Mesenchymal stem cell (in vitro differentiated cells and primary cell): Measurements from ENCODE around the gene RUNX1.

ENCODE experiments used
- DNase-seq: peaks from one replicate; pipeline ENCODE4 v3.0.0-alpha.2; 2013
- H2AFZ ChIP-seq: one replicate; pipeline ENCODE4 v1.6.1; 2013; ENCODE audit warnings: low read depth, mild to moderate bottlenecking, control low read depth, inconsistent platforms, low read length, moderate library complexity
- H2AK5ac ChIP-seq: 2 replicates; pipeline ENCODE4 v1.6.1; 2013; ENCODE audit warnings: low read length, moderate library complexity, mild to moderate bottlenecking, inconsistent platforms; ENCODE audit not compliant: severe bottlenecking
- H2BK120ac ChIP-seq: one replicate; pipeline ENCODE4 v1.6.1; 2013; ENCODE audit warnings: low read depth, mild to moderate bottlenecking, inconsistent platforms, low read length, moderate library complexity
- H2BK12ac ChIP-seq, 2 experiments: one replicate each; pipeline ENCODE4 v1.6.1; 2013; ENCODE audit warnings: inconsistent platforms in 2 of 2, low read length in 2 of 2, mild to moderate bottlenecking in 2 of 2, moderate library complexity in 2 of 2, control low read depth in 1 of 2
- H2BK15ac ChIP-seq: one replicate; pipeline ENCODE4 v1.6.1; 2013; ENCODE audit warnings: mild to moderate bottlenecking, low read depth, inconsistent platforms; ENCODE audit not compliant: poor library complexity, severe bottlenecking
- H2BK5ac ChIP-seq: 2 replicates; pipeline ENCODE4 v1.6.1; 2013; ENCODE audit warnings: low read depth, mild to moderate bottlenecking, low read length, control low read depth, inconsistent platforms; ENCODE audit not compliant: poor library complexity, severe bottlenecking
- H3K14ac ChIP-seq, 2 experiments: one replicate each; pipeline ENCODE4 v1.6.1; 2013; ENCODE audit warnings: inconsistent platforms in 2 of 2, low read length in 2 of 2, control low read depth in 1 of 2, mild to moderate bottlenecking in 1 of 2, moderate library complexity in 1 of 2
- H3K18ac ChIP-seq, 2 experiments: one replicate each; pipeline ENCODE4 v1.6.1; 2013; ENCODE audit warnings: inconsistent platforms in 2 of 2, low read length in 2 of 2, control low read depth in 1 of 2, low read depth in 1 of 2, mild to moderate bottlenecking in 1 of 2
- H3K23ac ChIP-seq, 2 experiments: one replicate each; pipeline ENCODE4 v1.6.1; 2013; ENCODE audit warnings: inconsistent platforms in 2 of 2, low read length in 2 of 2, mild to moderate bottlenecking in 2 of 2, moderate library complexity in 2 of 2, control low read depth in 1 of 2
- H3K27ac ChIP-seq: 2 replicates; pipeline ENCODE4 v1.5.1; 2013; ENCODE audit warnings: mild to moderate bottlenecking, moderate library complexity, low read length, control low read depth, inconsistent platforms; ENCODE audit not compliant: poor library complexity, severe bottlenecking
- H3K27me3 ChIP-seq, 2 experiments: 2 replicates each; pipeline versions ENCODE4 v1.6.1 to v1.7.0; 2013; ENCODE audit warnings: low read length in 2 of 2, mild to moderate bottlenecking in 2 of 2, moderate library complexity in 2 of 2, control low read depth in 1 of 2, inconsistent platforms in 1 of 2; ENCODE audit not compliant: control insufficient read depth in 1 of 2, insufficient read depth in 1 of 2
- H3K36me3 ChIP-seq, 2 experiments: 2 replicates each; pipeline versions ENCODE4 v1.6.1 to v1.7.0; 2013; ENCODE audit warnings: low read length in 2 of 2, control low read depth in 1 of 2, inconsistent platforms in 1 of 2, low read depth in 1 of 2, mild to moderate bottlenecking in 1 of 2; ENCODE audit not compliant: insufficient read depth in 2 of 2, control insufficient read depth in 1 of 2
- H3K4ac ChIP-seq, 2 experiments: one replicate each; pipeline ENCODE4 v1.6.1; 2013; ENCODE audit warnings: inconsistent platforms in 2 of 2, low read length in 2 of 2, mild to moderate bottlenecking in 2 of 2, moderate library complexity in 2 of 2, control low read depth in 1 of 2, low read depth in 1 of 2
- H3K4me1 ChIP-seq: 2 replicates; pipeline ENCODE4 v1.6.1; 2013; ENCODE audit warnings: low read depth, low read length, control low read depth; ENCODE audit not compliant: control insufficient read depth, insufficient read depth
- H3K4me2 ChIP-seq: 2 replicates; pipeline ENCODE4 v1.6.1; 2013; ENCODE audit warnings: low read length, mild to moderate bottlenecking, inconsistent platforms; ENCODE audit not compliant: poor library complexity, severe bottlenecking
- H3K4me3 ChIP-seq, 2 experiments: 2 replicates each; pipeline versions ENCODE4 v1.5.1 to v1.7.0; 2013; ENCODE audit warnings: low read length in 2 of 2, mild to moderate bottlenecking in 2 of 2, control low read depth in 1 of 2, low read depth in 1 of 2; ENCODE audit not compliant: insufficient read depth in 1 of 2
- H3K79me1 ChIP-seq: replicated peaks from 2 replicates; pipeline ENCODE4 v1.6.1; 2013; ENCODE audit warnings: mild to moderate bottlenecking, control low read depth, low read length, inconsistent platforms; ENCODE audit not compliant: poor library complexity, severe bottlenecking
- H3K9ac ChIP-seq: 2 replicates; pipeline ENCODE4 v1.7.0; 2013; ENCODE audit warnings: mild to moderate bottlenecking, low read length, moderate library complexity
- H3K9me3 ChIP-seq: 2 replicates; pipeline ENCODE4 v1.7.0; 2013; ENCODE audit warnings: mild to moderate bottlenecking, low read length; ENCODE audit not compliant: control insufficient read depth
- H4K8ac ChIP-seq: one replicate; pipeline ENCODE4 v1.6.1; 2013; ENCODE audit warnings: inconsistent platforms, mild to moderate bottlenecking, low read length, moderate library complexity
- H4K91ac ChIP-seq: one replicate; pipeline ENCODE4 v1.6.1; 2013; ENCODE audit warnings: mild to moderate bottlenecking, low read length, inconsistent platforms
- WGBS: methylation state at CpG from one replicate; pipeline ENCODE4 v1.1.7; 2013; ENCODE audit warnings: mixed read lengths; 5-methylcytosine and 5-hydroxymethylcytosine counted together

The RUNX1 gene

GRCh38 chr21:34852448-34852847, 196.7 kb downstream of the RUNX1 start:
- no peak overlapping the region for H3K4me3 ChIP-seq
- no peak overlapping the region for H4K91ac ChIP-seq
- no peak overlapping the region for H2BK15ac ChIP-seq
- H4K8ac ChIP-seq = no peak overlapping the region
- H2AFZ ChIP-seq = no peak overlapping the region
- H2BK12ac ChIP-seq = no peak overlapping the region
- 75% methylated on average over 3 of the region's 3 CpGs for WGBS
- H2BK120ac ChIP-seq = no peak overlapping the region
- no peak overlapping the region for H2BK5ac ChIP-seq
- peak; percentile 47 for DNase-seq
- no peak overlapping the region for H2AK5ac ChIP-seq
- no peak overlapping the region for H3K23ac ChIP-seq
- no peak overlapping the region for H3K4me2 ChIP-seq
- H3K4me1 ChIP-seq = no peaks in the 10 kb centered on the region
- no peaks in the 10 kb centered on the region for H3K27me3 ChIP-seq
- no peak overlapping the region for H3K18ac ChIP-seq
- H3K9me3 ChIP-seq = no peaks in the 10 kb centered on the region
- no peak overlapping the region for H3K4ac ChIP-seq
- peaks cover 22 to 94% of the 10 kb centered on the region in 2 experiments for H3K36me3 ChIP-seq
- peaks cover 25% of the 10 kb centered on the region for H3K79me1 ChIP-seq
- H3K27ac ChIP-seq = no peak overlapping the region
- H3K14ac ChIP-seq = no peak overlapping the region
- peak overlapping the region; percentile 45 for H3K9ac ChIP-seq

GRCh38 chr21:34850166-34850690, 198.9 kb downstream of the RUNX1 start:
- WGBS = 94% methylated on average over 11 of the region's 11 CpGs
- no peak for DNase-seq

GRCh38 chr21:34846601-34847112, 202.4 kb downstream of the RUNX1 start:
- Histone ChIP-seq H3K27ac (peak overlapping the region; percentile 79), H3K4me3 (peak overlapping the region in 1 of 2 experiments; percentile 26), H3K4ac (no peak overlapping the region), H3K4me2 (peak overlapping the region; percentile 40), H2AFZ (no peak overlapping the region), H3K27me3 (no peaks in the 10 kb centered on the region), H3K14ac (no peak overlapping the region), H3K18ac (peak overlapping the region in 1 of 2 experiments; percentile 67), H2BK120ac (peak overlapping the region; percentile 43), H4K91ac (no peak overlapping the region), H3K36me3 (peaks cover 10 to 93% of the 10 kb centered on the region in 2 experiments), H2BK15ac (no peak overlapping the region), H3K9ac (peak overlapping the region; percentile 40), H4K8ac (no peak overlapping the region), H2BK12ac (no peak overlapping the region), H3K4me1 (peaks cover 26% of the 10 kb centered on the region), H3K79me1 (peaks cover 26% of the 10 kb centered on the region), H3K9me3 (no peaks in the 10 kb centered on the region), H2AK5ac (no peak overlapping the region), H3K23ac (no peak overlapping the region), H2BK5ac (peak overlapping the region; percentile 78)
- DNase-seq = peak; percentile 83
- 30% methylated on average over 11 of the region's 11 CpGs for WGBS

More at GRCh38 chr21:34850166-34850690, 198.9 kb downstream of the RUNX1 start:
- H3K27me3 ChIP-seq = no peaks in the 10 kb centered on the region
- no peak overlapping the region for H4K91ac ChIP-seq
- H2AK5ac ChIP-seq = no peak overlapping the region
- peaks cover 9% of the 10 kb centered on the region for H3K4me1 ChIP-seq
- H3K79me1 ChIP-seq = peaks cover 25% of the 10 kb centered on the region
- no peak overlapping the region for H2BK120ac ChIP-seq
- H3K4me2 ChIP-seq = no peak overlapping the region
- no peak overlapping the region for H3K23ac ChIP-seq
- H3K4me3 ChIP-seq = no peak overlapping the region
- no peak overlapping the region for H3K27ac ChIP-seq
- no peak overlapping the region for H3K18ac ChIP-seq
- peak overlapping the region; percentile 63 for H4K8ac ChIP-seq
- H2BK15ac ChIP-seq = no peak overlapping the region
- H2BK5ac ChIP-seq = no peak overlapping the region
- H3K9me3 ChIP-seq = no peaks in the 10 kb centered on the region
- no peak overlapping the region for H3K4ac ChIP-seq
- no peak overlapping the region for H3K14ac ChIP-seq
- H2BK12ac ChIP-seq = no peak overlapping the region
- H2AFZ ChIP-seq = no peak overlapping the region
- H3K9ac ChIP-seq = no peak overlapping the region
- H3K36me3 ChIP-seq = peaks cover 22 to 91% of the 10 kb centered on the region in 2 experiments

GRCh38 chr21:34845521-34846451, 203.3 kb downstream of the RUNX1 start:
- H3K4ac ChIP-seq = peak overlapping the region; percentile 55 to 78
- H3K23ac ChIP-seq = peak overlapping the region in 1 of 2 experiments; percentile 17
- DNase-seq = peak; percentile 36

More at GRCh38 chr21:34845521-34846451, 203.3 kb downstream of the RUNX1 start:
- Histone ChIP-seq H3K36me3 (peaks cover 15 to 93% of the 10 kb centered on the region in 2 experiments), H3K4me1 (peaks cover 28% of the 10 kb centered on the region), H2BK15ac (no peak overlapping the region), H3K18ac (peak overlapping the region; percentile 41 to 76), H3K27me3 (no peaks in the 10 kb centered on the region), H3K79me1 (peaks cover 32% of the 10 kb centered on the region), H2BK120ac (peak overlapping the region; percentile 43), H3K14ac (peak overlapping the region in 1 of 2 experiments; percentile 78), H3K9ac (peak overlapping the region; percentile 40), H3K4me3 (peak overlapping the region in 1 of 2 experiments; percentile 26), H3K9me3 (no peaks in the 10 kb centered on the region), H4K91ac (no peak overlapping the region), H2AFZ (no peak overlapping the region), H4K8ac (peak overlapping the region; percentile 66), H3K27ac (peak overlapping the region; percentile 79), H2BK12ac (peak overlapping the region in 1 of 2 experiments; percentile 42), H3K4me2 (peak overlapping the region; percentile 8), H2AK5ac (peak overlapping the region; percentile 87), H2BK5ac (no peak overlapping the region)
- 79% methylated on average over 3 of the region's 8 CpGs for WGBS
